ENCODE results near the gene MCM8.
"Not testable (repeated sequence)": the region's sequence is repeated elsewhere in the genome, so short reads cannot be mapped to it uniquely, and the experiment has no call there.

Gene MCM8

DNA sequence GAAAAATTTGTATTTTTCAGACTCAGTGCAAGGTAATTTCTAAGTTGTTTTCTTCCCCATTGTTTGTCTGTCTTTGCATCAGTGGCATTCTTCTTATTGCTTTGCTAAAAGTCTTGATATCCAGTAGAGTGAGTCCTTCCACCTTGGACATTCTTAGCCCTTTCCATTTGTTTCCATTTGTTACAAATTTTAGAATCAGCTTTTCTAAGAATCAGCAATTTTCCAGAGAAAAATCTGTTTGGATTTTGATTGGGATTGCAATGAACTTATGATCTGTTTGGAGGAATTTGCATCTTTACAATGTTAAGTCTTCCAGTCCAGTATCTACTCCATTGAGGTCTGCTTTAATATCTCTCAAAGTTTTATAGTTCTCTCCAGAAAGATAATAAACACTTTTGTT is 67.0 kb downstream of the MCM8 start:
- no peak overlapping the region for H3K27ac ChIP-seq
- TF ChIP-seq ZFX (IDR thresholded peaks at IDR 0.05; ENCODE audit: borderline replicate concordance) = no peak
- TF ChIP-seq, protein P1, sequence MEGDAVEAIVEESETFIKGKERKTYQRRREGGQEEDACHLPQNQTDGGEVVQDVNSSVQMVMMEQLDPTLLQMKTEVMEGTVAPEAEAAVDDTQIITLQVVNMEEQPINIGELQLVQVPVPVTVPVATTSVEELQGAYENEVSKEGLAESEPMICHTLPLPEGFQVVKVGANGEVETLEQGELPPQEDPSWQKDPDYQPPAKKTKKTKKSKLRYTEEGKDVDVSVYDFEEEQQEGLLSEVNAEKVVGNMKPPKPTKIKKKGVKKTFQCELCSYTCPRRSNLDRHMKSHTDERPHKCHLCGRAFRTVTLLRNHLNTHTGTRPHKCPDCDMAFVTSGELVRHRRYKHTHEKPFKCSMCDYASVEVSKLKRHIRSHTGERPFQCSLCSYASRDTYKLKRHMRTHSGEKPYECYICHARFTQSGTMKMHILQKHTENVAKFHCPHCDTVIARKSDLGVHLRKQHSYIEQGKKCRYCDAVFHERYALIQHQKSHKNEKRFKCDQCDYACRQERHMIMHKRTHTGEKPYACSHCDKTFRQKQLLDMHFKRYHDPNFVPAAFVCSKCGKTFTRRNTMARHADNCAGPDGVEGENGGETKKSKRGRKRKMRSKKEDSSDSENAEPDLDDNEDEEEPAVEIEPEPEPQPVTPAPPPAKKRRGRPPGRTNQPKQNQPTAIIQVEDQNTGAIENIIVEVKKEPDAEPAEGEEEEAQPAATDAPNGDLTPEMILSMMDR (IDR thresholded peaks at IDR 0.05) = no peak

DNA sequence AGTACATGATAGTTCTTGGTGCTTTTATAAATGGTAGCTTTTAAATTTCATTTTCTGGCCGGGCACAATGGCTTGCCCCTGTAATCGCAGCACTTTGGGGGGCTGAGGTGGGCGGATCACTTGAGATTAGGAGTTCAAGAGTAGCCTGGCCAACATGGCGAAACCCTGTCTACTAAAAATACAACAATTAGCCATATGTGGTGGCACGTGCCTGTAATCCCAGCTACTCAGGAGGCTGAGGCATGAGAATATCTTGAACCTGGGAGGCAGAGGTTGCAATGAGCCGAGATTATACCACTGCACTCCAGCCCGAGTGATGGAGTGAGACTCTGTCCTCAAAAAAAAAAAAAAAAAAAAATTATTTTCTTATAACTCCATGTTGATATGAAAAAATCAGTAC is 67.4 kb downstream of the MCM8 start:
- no peak for TF ChIP-seq ZFX (IDR thresholded peaks at IDR 0.05; ENCODE audit: borderline replicate concordance)
- TF ChIP-seq, protein P1 (IDR thresholded peaks at IDR 0.05) = no peak
- no peak overlapping the region for H3K27ac ChIP-seq

GRCh38 chr20:6024768-6025167 is 74.3 kb downstream of the MCM8 start:
- no peak for TF ChIP-seq ZFX (IDR thresholded peaks at IDR 0.05; ENCODE audit: borderline replicate concordance)
- TF ChIP-seq, protein P1 (IDR thresholded peaks at IDR 0.05) = no peak
- H3K27ac ChIP-seq = no peak overlapping the region

DNA sequence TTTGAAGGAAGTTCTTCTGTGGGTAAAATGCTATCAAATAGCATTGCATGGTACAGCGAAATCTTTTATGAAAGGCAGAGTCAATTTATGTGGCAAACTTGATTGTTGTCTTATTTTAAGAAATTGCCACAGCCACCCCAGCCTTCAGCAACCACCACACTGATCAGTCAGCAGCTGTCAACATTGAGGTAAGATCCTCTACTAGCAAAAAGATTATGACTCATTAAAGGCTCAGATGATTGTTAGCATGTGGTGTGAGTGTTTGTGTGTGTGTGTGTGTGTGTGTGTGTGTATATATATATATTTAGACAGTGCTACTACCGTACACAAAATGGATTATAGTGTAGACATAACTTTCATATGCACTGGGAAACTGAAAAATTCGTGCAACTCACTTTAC is 75.6 kb downstream of the MCM8 start:
- no peak overlapping the region for H3K27ac ChIP-seq
- TF ChIP-seq, protein P1 (IDR thresholded peaks at IDR 0.05) = no peak
- TF ChIP-seq ZFX (IDR thresholded peaks at IDR 0.05; ENCODE audit: borderline replicate concordance) = no peak

DNA sequence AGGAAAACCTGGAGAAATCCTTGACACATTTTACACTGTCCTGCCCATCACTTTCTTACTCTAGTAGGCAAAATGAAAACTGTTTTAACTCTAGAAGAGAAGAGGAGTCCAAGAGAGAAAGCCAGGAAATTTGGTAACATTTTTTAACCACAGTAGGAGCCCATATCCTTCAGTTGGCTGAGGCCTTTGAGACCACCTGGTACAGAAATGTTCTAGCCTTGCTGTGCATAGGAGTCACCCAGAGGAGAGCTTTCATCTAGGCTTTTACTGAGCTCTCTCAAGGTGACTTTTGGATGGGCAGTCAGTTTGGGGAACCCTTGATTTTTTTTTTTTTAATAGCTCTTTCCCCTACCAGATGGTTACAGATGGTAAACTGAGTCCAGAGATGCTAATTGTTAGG is 78.4 kb downstream of the MCM8 start:
- H3K27ac ChIP-seq = no peak overlapping the region
- no peak for TF ChIP-seq ZFX (IDR thresholded peaks at IDR 0.05; ENCODE audit: borderline replicate concordance)
- TF ChIP-seq, protein P1 (IDR thresholded peaks at IDR 0.05) = no peak

DNA sequence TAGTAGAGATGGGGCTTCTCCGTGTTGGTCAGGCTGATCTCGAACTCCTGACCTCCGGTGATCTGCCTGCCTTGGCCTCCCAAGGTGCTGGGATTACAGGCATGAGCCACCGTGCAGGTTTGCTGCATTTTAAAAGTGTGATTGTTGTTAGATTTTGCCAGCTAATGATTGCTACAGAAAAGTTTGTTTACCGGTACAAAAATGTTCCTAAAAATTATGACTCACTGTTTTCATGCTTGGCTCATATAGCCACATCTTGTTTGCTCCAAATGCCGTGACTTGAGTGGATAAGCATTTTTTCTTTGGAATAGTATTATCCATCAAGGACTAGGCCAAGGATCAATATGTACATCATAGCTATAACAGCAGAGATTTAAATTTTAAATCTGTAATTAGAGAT is 79.1 kb downstream of the MCM8 start:
- no peak overlapping the region for H3K27ac ChIP-seq
- TF ChIP-seq, protein P1 (IDR thresholded peaks at IDR 0.05) = no peak
- no peak for TF ChIP-seq ZFX (IDR thresholded peaks at IDR 0.05; ENCODE audit: borderline replicate concordance)

DNA sequence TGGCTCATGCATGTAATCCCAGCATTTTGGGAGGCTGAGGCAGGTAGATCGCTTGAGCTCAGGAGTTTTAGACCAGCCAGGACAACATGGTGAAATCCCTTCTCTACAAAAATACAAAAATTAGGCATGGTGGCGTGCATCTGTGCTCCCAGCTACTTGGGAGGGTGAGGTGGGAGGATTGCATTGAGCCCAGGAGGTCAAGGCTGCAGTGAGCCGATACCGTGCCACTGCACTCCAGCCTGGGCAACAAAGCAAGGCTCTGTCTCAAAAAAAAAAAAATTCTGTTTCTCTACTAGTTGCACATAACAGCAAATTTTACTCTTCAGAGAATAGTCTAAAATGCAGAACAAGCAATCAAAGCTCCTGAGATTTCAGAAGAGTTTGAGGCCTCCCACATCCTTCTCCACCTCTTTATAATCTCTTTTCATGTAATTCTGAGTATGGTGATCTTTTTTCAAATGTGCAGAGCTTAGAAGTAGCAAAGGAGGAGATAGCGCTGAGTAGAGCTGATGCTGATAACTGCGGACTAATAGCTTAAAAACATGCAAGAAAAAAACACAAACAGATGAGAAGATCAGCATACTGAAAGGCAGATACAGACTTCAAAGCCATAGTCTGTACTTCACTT is 80.1 kb downstream of the MCM8 start:
- TF ChIP-seq, protein P1 (IDR thresholded peaks at IDR 0.05) = no peak
- TF ChIP-seq ZFX (IDR thresholded peaks at IDR 0.05; ENCODE audit: borderline replicate concordance) = no peak
- no peak overlapping the region for H3K27ac ChIP-seq

- not testable (repeated sequence) for H3K27ac ChIP-seq
These were observed 82.5 kb downstream of the MCM8 start for GRCh38 chr20:6032907-6033306.
